H1 (cell line): ENCODE measurements around the gene DCDC2. TPM values are rescaled to one million over a fixed set of nuclear protein-coding genes. Genes with fewer than 3 reads are reported as not detected.

ENCODE experiments used
- CTCF ChIA-PET: fragments of 300-600 bp; sonication (Branson Sonifier 250); formaldehyde crosslinking; loops from one replicate; lab custom pipeline; 2021; ENCODE audit not compliant: partially characterized antibody; lab: Charles Lee
- POLR2A ChIA-PET: fragments of 300-600 bp; sonication (Branson Sonifier 250); formaldehyde crosslinking; loops from one replicate; lab custom pipeline; 2021; ENCODE audit warnings: inconsistent platforms; ENCODE audit not compliant: partially characterized antibody; lab: Charles Lee
- DNase-seq, 2 experiments: peaks; one replicate each; pipeline versions ENCODE4 v3.0.0 to v3.0.0-alpha.2; 2010 to 2022; ENCODE audit warnings: low spot score in 2 of 2, low read depth in 1 of 2, mixed read lengths in 1 of 2
- FAIRE-seq: peaks from 2 replicates; lab custom pipeline; 2011; peaks lifted over from hg19 to GRCh38; lab: Jason Lieb, UNC
- H2AFZ ChIP-seq: 2 replicates; pipeline ENCODE4 v1.8.1; 2012; ENCODE audit warnings: low read length, inconsistent platforms
- H2AK5ac ChIP-seq: 2 replicates; pipeline ENCODE4 v1.6.1; 2013; ENCODE audit warnings: low read depth, low read length
- H2BK120ac ChIP-seq: replicated peaks from 2 replicates; pipeline ENCODE3; 2013; ENCODE audit warnings: low read depth, low read length, inconsistent platforms
- H2BK12ac ChIP-seq: 2 replicates; pipeline ENCODE4 v1.6.1; 2013; ENCODE audit warnings: low read depth, low read length
- H2BK15ac ChIP-seq: 2 replicates; pipeline ENCODE4 v1.6.1; 2013; ENCODE audit warnings: low read length
- H2BK20ac ChIP-seq: 2 replicates; pipeline ENCODE4 v1.6.1; 2013; ENCODE audit warnings: low read length
- H2BK5ac ChIP-seq: 2 replicates; pipeline ENCODE4 v1.6.1; 2013; ENCODE audit warnings: low read depth, low read length
- H3K14ac ChIP-seq: 2 replicates; pipeline ENCODE4 v1.6.1; 2013; ENCODE audit warnings: inconsistent platforms; ENCODE audit not compliant: insufficient read length
- H3K18ac ChIP-seq: 2 replicates; pipeline ENCODE4 v1.6.1; 2013; ENCODE audit warnings: low read length; ENCODE audit errors: extremely low read depth
- H3K23ac ChIP-seq: 2 replicates; pipeline ENCODE4 v1.6.1; 2013; ENCODE audit warnings: inconsistent platforms; ENCODE audit not compliant: insufficient read length
- H3K23me2 ChIP-seq: 2 replicates; pipeline ENCODE4 v1.6.1; 2013; ENCODE audit warnings: low read depth, low read length
- H3K27ac ChIP-seq: 2 replicates; pipeline ENCODE4 v1.6.1; 2011; ENCODE audit warnings: low read depth, low read length, inconsistent platforms
- H3K27me3 ChIP-seq, 4 experiments: replicated peaks in 1 of 4; 1 replicate in 1 of 4; 2 replicates in 3 of 4; pipeline versions ENCODE4 v1.6.1 to v1.8.1; 2011 to 2013; ENCODE audit warnings: low read length in 3 of 4, mild to moderate bottlenecking in 3 of 4, inconsistent platforms in 2 of 4, mixed read lengths in 2 of 4, moderate library complexity in 1 of 4; ENCODE audit not compliant: control insufficient read depth in 3 of 4, insufficient read depth in 3 of 4; ENCODE audit errors: extremely low read depth in 1 of 4
- H3K36me3 ChIP-seq, 4 experiments: 2 replicates each; pipeline versions ENCODE4 v1.6.1 to v1.8.1; 2011 to 2013; ENCODE audit warnings: mild to moderate bottlenecking in 4 of 4, low read length in 3 of 4, moderate library complexity in 2 of 4, control low read depth in 1 of 4, inconsistent platforms in 1 of 4; ENCODE audit not compliant: insufficient read depth in 4 of 4, control insufficient read depth in 2 of 4
- H3K4ac ChIP-seq: replicated peaks from 2 replicates; pipeline ENCODE3; 2013; ENCODE audit warnings: low read length, low read depth, mixed read lengths, inconsistent platforms; ENCODE audit not compliant: insufficient read length
- H3K4me1 ChIP-seq, 4 experiments: replicated peaks in 1 of 4; 1 replicate in 1 of 4; 2 replicates in 3 of 4; pipeline versions ENCODE4 v1.6.1 to v1.8.1; 2011 to 2013; ENCODE audit warnings: low read length in 3 of 4, inconsistent platforms in 2 of 4, mixed read lengths in 1 of 4; ENCODE audit not compliant: insufficient read depth in 4 of 4, control insufficient read depth in 3 of 4
- H3K4me2 ChIP-seq, 2 experiments: 2 replicates each; pipeline versions ENCODE4 v1.6.1 to v1.8.1; 2011 to 2013; ENCODE audit warnings: low read depth in 2 of 2, low read length in 2 of 2, control low read depth in 1 of 2, inconsistent platforms in 1 of 2, mild to moderate bottlenecking in 1 of 2; ENCODE audit not compliant: insufficient read depth in 1 of 2
- H3K4me3 ChIP-seq, 4 experiments: fragments of 200-600, 300-600 bp in 1 of 4; sonication (generic), shearing (Covaris generic), sonication (Bioruptor Twin) in 1 of 4; 2 replicates each; pipeline versions ENCODE4 v1.5.1 to v1.8.1; 2011 to 2016; ENCODE audit warnings: low read length in 4 of 4, low read depth in 3 of 4, control low read depth in 2 of 4, inconsistent platforms in 2 of 4, mild to moderate bottlenecking in 2 of 4, mixed read lengths in 1 of 4, moderate library complexity in 1 of 4; ENCODE audit not compliant: insufficient read depth in 2 of 4; ENCODE audit errors: extremely low read depth in 1 of 4
- H3K56ac ChIP-seq: replicated peaks from 2 replicates; pipeline ENCODE3; 2013; ENCODE audit warnings: low read depth, mild to moderate bottlenecking, mixed read lengths, low read length, inconsistent platforms; ENCODE audit not compliant: insufficient read length
- H3K79me1 ChIP-seq: 2 replicates; pipeline ENCODE4 v1.6.1; 2013; ENCODE audit warnings: low read depth, low read length, control low read depth
- H3K79me2 ChIP-seq, 2 experiments: 2 replicates each; pipeline versions ENCODE4 v1.6.1 to v1.8.1; 2012 to 2013; ENCODE audit warnings: low read length in 2 of 2, mild to moderate bottlenecking in 2 of 2, inconsistent platforms in 1 of 2; ENCODE audit not compliant: insufficient read depth in 2 of 2, control insufficient read depth in 1 of 2
- H3K9ac ChIP-seq, 4 experiments: replicated peaks in 1 of 4; 1 replicate in 1 of 4; 2 replicates in 3 of 4; pipeline versions ENCODE4 v1.6.1 to v1.8.1; 2011 to 2013; ENCODE audit warnings: low read depth in 3 of 4, low read length in 3 of 4, control low read depth in 2 of 4, mild to moderate bottlenecking in 2 of 4, moderate library complexity in 2 of 4, inconsistent platforms in 1 of 4; ENCODE audit errors: extremely low read depth in 1 of 4
- H3K9me3 ChIP-seq, 2 experiments: 2 replicates each; pipeline versions ENCODE4 v1.6.1 to v1.8.1; 2012 to 2013; ENCODE audit warnings: mild to moderate bottlenecking in 2 of 2, moderate library complexity in 2 of 2, control low read depth in 1 of 2, inconsistent platforms in 1 of 2, low read depth in 1 of 2, low read length in 1 of 2, mixed read lengths in 1 of 2; ENCODE audit not compliant: insufficient read depth in 2 of 2
- H4K20me1 ChIP-seq, 2 experiments: replicated peaks in 1 of 2; 2 replicates each; pipeline versions ENCODE3 to v1.8.1; 2011 to 2013; ENCODE audit warnings: inconsistent platforms in 2 of 2, low read length in 2 of 2, mild to moderate bottlenecking in 1 of 2; ENCODE audit not compliant: insufficient read depth in 2 of 2, control insufficient read depth in 1 of 2
- H4K5ac ChIP-seq: 2 replicates; pipeline ENCODE4 v1.6.1; 2013; ENCODE audit warnings: low read length, low read depth, mixed read lengths, inconsistent platforms; ENCODE audit not compliant: insufficient read length
- H4K8ac ChIP-seq: 2 replicates; pipeline ENCODE4 v1.8.0; 2013; ENCODE audit warnings: mild to moderate bottlenecking, moderate library complexity, low read length, inconsistent platforms; ENCODE audit not compliant: insufficient read depth; ENCODE audit errors: extremely low read depth
- H4K91ac ChIP-seq: replicated peaks from 2 replicates; pipeline ENCODE3; 2013; ENCODE audit warnings: low read length, mixed read lengths, inconsistent platforms; ENCODE audit not compliant: insufficient read length
- ASH2L ChIP-seq: fragments of 200-600, 300-600 bp; sonication (generic); IDR thresholded peaks from one replicate; pipeline ENCODE4 v1.7.1; 2017; ENCODE audit warnings: low read length
- BACH1 ChIP-seq: IDR thresholded peaks from 2 replicates; pipeline ENCODE4 v1.6.1; 2012; ENCODE audit warnings: low read length, improper control_type of control experiment
- BRCA1 ChIP-seq: IDR thresholded peaks from 2 replicates; pipeline ENCODE4 v1.6.1; 2012; ENCODE audit warnings: low read depth, low read length, improper control_type of control experiment
- CHD2 ChIP-seq: IDR thresholded peaks from 2 replicates; pipeline ENCODE4 v1.6.1; 2012; ENCODE audit warnings: low read length, improper control_type of control experiment
- GTF2F1 ChIP-seq: IDR thresholded peaks from 2 replicates; pipeline ENCODE4 v1.6.1; 2012; ENCODE audit warnings: low read depth, low read length, improper control_type of control experiment, borderline replicate concordance
- HDAC2 ChIP-seq, 2 experiments: fragments of 300-600 bp in 1 of 2; sonication (generic) in 1 of 2; IDR thresholded peaks; 2 replicates each; pipeline ENCODE4 v1.6.1; 2011 to 2012; ENCODE audit warnings: low read depth in 2 of 2, low read length in 2 of 2, mild to moderate bottlenecking in 2 of 2, moderate library complexity in 2 of 2, borderline replicate concordance in 1 of 2, inconsistent platforms in 1 of 2
- MAX ChIP-seq: IDR thresholded peaks from 2 replicates; pipeline ENCODE4 v1.6.1; 2012; ENCODE audit warnings: inconsistent platforms
- NANOG ChIP-seq: IDR thresholded peaks from 2 replicates; pipeline ENCODE4 v1.6.1; 2011; ENCODE audit warnings: low read length, low read depth, mild to moderate bottlenecking, inconsistent platforms; ENCODE audit not compliant: insufficient read depth, poor library complexity, severe bottlenecking
- POU5F1 ChIP-seq: IDR thresholded peaks from 2 replicates; pipeline ENCODE4 v1.6.1; 2011; ENCODE audit warnings: low read depth, mild to moderate bottlenecking, low read length, moderate library complexity
- RAD21 ChIP-seq, 2 experiments: IDR thresholded peaks in 1 of 2; conservative IDR thresholded peaks in 1 of 2; 2 replicates each; pipeline ENCODE4 v1.6.1; 2011; ENCODE audit warnings: low read depth in 2 of 2, low read length in 2 of 2, improper control_type of control experiment in 1 of 2, inconsistent platforms in 1 of 2, mild to moderate bottlenecking in 1 of 2, moderate library complexity in 1 of 2
- RBBP5 ChIP-seq: IDR thresholded peaks from 2 replicates; pipeline ENCODE4 v1.7.1; 2012; ENCODE audit warnings: low read depth, mild to moderate bottlenecking, inconsistent platforms, low read length, moderate library complexity, borderline replicate concordance
- TAF1 ChIP-seq: IDR thresholded peaks from 2 replicates; pipeline ENCODE4 v1.6.1; 2011; ENCODE audit warnings: mild to moderate bottlenecking, low read depth, low read length
- YY1 ChIP-seq: IDR thresholded peaks from 2 replicates; pipeline ENCODE4 v1.6.1; 2011; ENCODE audit warnings: low read depth, mild to moderate bottlenecking, low read length
- WGBS, 2 experiments: shearing (Covaris generic) in 1 of 2; methylation state at CpG; one replicate each; pipeline versions ENCODE4 v1.1.6 to v1.1.7; 2013 to 2015; ENCODE audit warnings: low lambda C conversion rate in 2 of 2, mixed read lengths in 2 of 2, inconsistent platforms in 1 of 2, low coverage in 1 of 2, missing lambda C conversion rate in 1 of 2; ENCODE audit not compliant: insufficient replicate concordance in 2 of 2, insufficient coverage in 1 of 2, insufficient read length in 1 of 2; ENCODE audit errors: extremely low coverage in 1 of 2, missing lambda C conversion rate in 1 of 2; 5-methylcytosine and 5-hydroxymethylcytosine counted together
- polyA plus RNA-seq, 7 experiments: library from polyadenylated mRNA; depleted of rRNA in 3 of 7; stranded (reverse) in 5 of 7; unstranded in 2 of 7; fragments of >200 nt in 5 of 7; fragments of 200-250 nt in 2 of 7; gene quantifications; 1 replicate in 5 of 7; 2 replicates in 1 of 7; 4 replicates in 1 of 7; pipeline versions ENCODE4 v1.2.1 to v1.2.3, GENCODE V29; 2011 to 2013; ENCODE audit warnings: missing spikeins in 2 of 7, mixed read lengths in 2 of 7
- total RNA-seq: library from RNA; stranded (reverse); fragmentation: NEBNext Ultra II Directional; extraction: Animal tissue kit (Norgen Biotek cat#: 25700); gene quantifications from 2 replicates; pipeline ENCODE4 v1.2.1, GENCODE V29; 2021

Gene DCDC2
- total and polyA plus RNA-seq, 2 of the 8 experiments (the other 6 are each of a cell fraction or from before 2014, with no cell fraction given) = 0.03 to 0.15 TPM

GRCh38 chr6:24397631-24398030 is 39.8 kb upstream of the DCDC2 start:
- DNase-seq (no peak), FAIRE-seq (no peak)
- no peak overlapping the region for H4K91ac ChIP-seq
- peaks cover 3 to 17% (median 10%) of the 10 kb centered on the region in 4 experiments for H3K4me1 ChIP-seq
- CTCF ChIA-PET = interaction anchor here (0.9 to 1.5 kb wide), 3 partner anchors 38 to 115 kb away, joined by 3 to 5 read pairs (median 4); no protein-coding TSS in a partner anchor
- no peak overlapping the region for H3K4ac ChIP-seq
- POLR2A ChIA-PET = no interaction called here
- no peak overlapping the region for H2BK12ac ChIP-seq
- no peak overlapping the region for H2BK120ac ChIP-seq
- H3K9me3 ChIP-seq = peaks cover 14% of the 10 kb centered on the region in 2 experiments
- H3K79me2 ChIP-seq = peaks cover 0 to 10% of the 10 kb centered on the region in 2 experiments; a peak in 2 of 4 replicates
- H3K27ac ChIP-seq = no peak overlapping the region
- H3K23ac ChIP-seq = no peak overlapping the region
- H2BK20ac ChIP-seq = no peak overlapping the region
- H2BK15ac ChIP-seq = no peak overlapping the region
- no peak overlapping the region for H4K8ac ChIP-seq
- H3K27me3 ChIP-seq = no peaks in the 10 kb centered on the region
- no peak overlapping the region for H4K5ac ChIP-seq
- H3K4me2 ChIP-seq = no peak overlapping the region
- H3K36me3 ChIP-seq = peaks cover 0 to 2% (median 0%) of the 10 kb centered on the region in 4 experiments; a peak in 1 of 8 replicates
- H4K20me1 ChIP-seq = no peaks in the 10 kb centered on the region
- H3K14ac ChIP-seq = no peak overlapping the region
- H3K4me3 ChIP-seq = no peak overlapping the region
- no peak overlapping the region for H2AFZ ChIP-seq
- no peaks in the 10 kb centered on the region for H3K79me1 ChIP-seq
- no peaks in the 10 kb centered on the region for H3K23me2 ChIP-seq
- no peak overlapping the region for H3K18ac ChIP-seq
- H2AK5ac ChIP-seq = no peak overlapping the region
- 85% methylated on average over 1 of the region's 1 CpG; no CpG with 5 or more reads in 1 of the 2 experiments for WGBS, 2 experiments
- H3K9ac ChIP-seq = no peak overlapping the region
- H2BK5ac ChIP-seq = no peak overlapping the region
- H3K56ac ChIP-seq = no peak overlapping the region
- TF ChIP-seq CHD2 = no peak
- TF ChIP-seq BRCA1 = no peak
- no peak for TF ChIP-seq TAF1
- TF ChIP-seq MAX = no peak
- TF ChIP-seq POU5F1 = no peak
- TF ChIP-seq BACH1 = no peak
- TF ChIP-seq GTF2F1 = no peak
- TF ChIP-seq HDAC2 (IDR thresholded peaks at IDR 0.05; ENCODE audit: borderline replicate concordance in 1 of 2, low read depth in 2 of 2, low read length in 2 of 2) = no peak
- no peak for TF ChIP-seq RAD21 (IDR thresholded peaks at IDR 0.05 in 1 of 2, conservative IDR thresholded peaks at IDR 0.05 in 1 of 2; ENCODE audit: low read depth in 2 of 2, low read length in 2 of 2)
- TF ChIP-seq RBBP5 = no peak
- no peak for TF ChIP-seq YY1
- TF ChIP-seq ASH2L = no peak
- no peak for TF ChIP-seq NANOG
